GM18507 (cell line): ENCODE measurements around the gene CD300A.
A peak's percentile ranks its signal among the peaks of the same experiment; 100 is the strongest.
"Not testable (repeated sequence)": the region's sequence is repeated elsewhere in the genome, so short reads cannot be mapped to it uniquely, and the experiment has no call there.

ENCODE experiments used
- DNase-seq: peaks from one replicate; pipeline ENCODE4 v3.0.0; 2011; ENCODE audit warnings: low read depth; ENCODE audit not compliant: insufficient read length; ENCODE audit errors: extremely low spot score
- FAIRE-seq: peaks from 2 replicates; lab custom pipeline; 2011; peaks lifted over from hg19 to GRCh38; lab: Jason Lieb, UNC

CD300A gene

GRCh38 chr17:74512624-74513091, 46.2 kb downstream of the CD300A start:
- FAIRE-seq = peak; percentile 55
- DNase-seq = no peak

GRCh38 chr17:74513987-74514631, 47.7 kb downstream of the CD300A start:
- FAIRE-seq (peak; percentile 52), DNase-seq (no peak)

- peak; percentile 5 for FAIRE-seq
- no peak for DNase-seq
These were observed 48.3 kb downstream of the CD300A start for GRCh38 chr17:74514632-74515334.

- DNase-seq (no peak), FAIRE-seq (no peak)
These were observed 49.5 kb downstream of the CD300A start for GRCh38 chr17:74515941-74516340.

GRCh38 chr17:74516561-74517328, 50.3 kb downstream of the CD300A start:
- FAIRE-seq = no peak
- DNase-seq = no peak

GRCh38 chr17:74518413-74518981, 52.1 kb downstream of the CD300A start:
- not testable (repeated sequence) for DNase-seq, FAIRE-seq

GRCh38 chr17:74520016-74520434, 53.6 kb downstream of the CD300A start:
- no peak for DNase-seq

GRCh38 chr17:74520790-74521480, 54.5 kb downstream of the CD300A start:
- DNase-seq (no peak), FAIRE-seq (no peak)

More at GRCh38 chr17:74520016-74520434, 53.6 kb downstream of the CD300A start:
- peak; percentile 24 for FAIRE-seq

- DNase-seq = no peak
- peak; percentile 70 for FAIRE-seq
These were observed 55.3 kb downstream of the CD300A start for GRCh38 chr17:74521701-74522201.

GRCh38 chr17:74522381-74523105, 56.1 kb downstream of the CD300A start:
- FAIRE-seq (no peak), DNase-seq (no peak)

GRCh38 chr17:74523308-74523707, 56.9 kb downstream of the CD300A start:
- no peak for DNase-seq
- no peak for FAIRE-seq

GRCh38 chr17:74524653-74525464, 58.4 kb downstream of the CD300A start:
- FAIRE-seq (no peak), DNase-seq (no peak)

GRCh38 chr17:74525465-74525725, 59.0 kb downstream of the CD300A start:
- no peak for DNase-seq
- no peak for FAIRE-seq

- FAIRE-seq = no peak
- DNase-seq = no peak
These were observed 59.4 kb downstream of the CD300A start for GRCh38 chr17:74525781-74526288.

- DNase-seq (no peak), FAIRE-seq (no peak)
These were observed 60.2 kb downstream of the CD300A start for GRCh38 chr17:74526681-74527080.

- DNase-seq (no peak), FAIRE-seq (no peak)
These were observed 60.6 kb downstream of the CD300A start for GRCh38 chr17:74527081-74527480.

GRCh38 chr17:74527756-74528155, 61.3 kb downstream of the CD300A start:
- FAIRE-seq (no peak), DNase-seq (no peak)
